ENCODE measurements around the gene SORBS1. TPM values are rescaled to one million over a fixed set of nuclear protein-coding genes. Genes with fewer than 3 reads are reported as not detected.

The SORBS1 gene
- total and polyA plus RNA-seq, 2 donors (not counting 1 experiment from before 2014, with no cell fraction given) = 0.21 to 1.5 TPM

- no peaks in the 10 kb centered on the region for H3K79me2 ChIP-seq (ENCODE audit: control insufficient read depth, insufficient read depth, low read length)
- ChIA-PET POLR2A (no interaction called here), CTCF (interaction anchor here (2.4 kb wide), 1 partner anchor 19 kb away, joined by 9 read pairs; no protein-coding TSS in a partner anchor)
- no peaks in the 10 kb centered on the region for H3K9me3 ChIP-seq (ENCODE audit: control extremely low read depth in 1 of 3, control insufficient read depth in 2 of 3, insufficient read depth in 1 of 3, low read length in 2 of 3)
- Mint-ChIP-seq H3K4me1 (no peaks in the 10 kb centered on the region), H3K9me3 (ENCODE audit: insufficient read depth) (no peaks in the 10 kb centered on the region), H3K27ac (no peak overlapping the region), H3K4me3 (no peak overlapping the region), H3K27me3 (peaks cover 14% of the 10 kb centered on the region)
- DNase-seq (no peak), ATAC-seq (ENCODE audit: low read depth) (no peak)
- no peak overlapping the region for H2AFZ ChIP-seq (ENCODE audit: insufficient read depth, low read depth, low read length, poor library complexity, severe bottlenecking)
- no peak overlapping the region for H3K4me2 ChIP-seq (replicated peaks; ENCODE audit: low read depth, low read length, poor library complexity, severe bottlenecking)
- WGBS (ENCODE audit: insufficient coverage) = no CpG with 5 or more reads among the region's 4 CpGs
- intact Hi-C loops (cut with micrococcal nuclease) = no loop called here
- no peak overlapping the region for H3K4me3 ChIP-seq (ENCODE audit: control extremely low read depth in 1 of 5, extremely low read depth in 1 of 5, insufficient read depth in 1 of 5, low read depth in 2 of 5, low read length in 4 of 5)
- no peaks in the 10 kb centered on the region for H3K36me3 ChIP-seq (replicated peaks in 1 of 2; ENCODE audit: control extremely low read depth in 1 of 2, control insufficient read depth in 1 of 2, extremely low read depth in 1 of 2, insufficient read depth in 2 of 2, low read length in 1 of 2)
- TF ChIP-seq EZH2 (IDR thresholded peaks at IDR 0.05; ENCODE audit: borderline replicate concordance, insufficient read depth, low read depth, low read length, poor library complexity, severe bottlenecking) (no peak), CTCF (IDR thresholded peaks at IDR 0.05) (no peak)
- H3K9ac ChIP-seq (ENCODE audit: low read length) = no peak overlapping the region
- H3K27ac ChIP-seq (ENCODE audit: low read length in 2 of 2) = no peak overlapping the region
- peaks cover 0 to 6% (median 2%) of the 10 kb centered on the region in 4 experiments for H3K27me3 ChIP-seq (replicated peaks in 1 of 4; ENCODE audit: control extremely low read depth in 1 of 4, control insufficient read depth in 3 of 4, insufficient read depth in 4 of 4, low read length in 3 of 4)
- H4K20me1 ChIP-seq (ENCODE audit: control insufficient read depth, insufficient read depth, low read length, poor library complexity, severe bottlenecking) = no peaks in the 10 kb centered on the region
- H3K4me1 ChIP-seq (ENCODE audit: control insufficient read depth in 2 of 2, insufficient read depth in 2 of 2, low read length in 2 of 2) = no peaks in the 10 kb centered on the region
These were observed 149.5 kb downstream of the SORBS1 start for GRCh38 chr10:95411635-95412034.

GRCh38 chr10:95408983-95409873 is 151.9 kb downstream of the SORBS1 start:
- Mint-ChIP-seq H3K27ac (no peak overlapping the region), H3K4me1 (no peaks in the 10 kb centered on the region), H3K4me3 (no peak overlapping the region), H3K27me3 (peaks cover 25% of the 10 kb centered on the region), H3K9me3 (ENCODE audit: insufficient read depth) (no peaks in the 10 kb centered on the region)
- DNase-seq (no peak), ATAC-seq (ENCODE audit: low read depth) (no peak)
- H3K36me3 ChIP-seq (replicated peaks in 1 of 2; ENCODE audit: control extremely low read depth in 1 of 2, control insufficient read depth in 1 of 2, extremely low read depth in 1 of 2, insufficient read depth in 2 of 2, low read length in 1 of 2) = no peaks in the 10 kb centered on the region
- no peak overlapping the region for H3K27ac ChIP-seq (ENCODE audit: low read length in 2 of 2)
- H4K20me1 ChIP-seq (ENCODE audit: control insufficient read depth, insufficient read depth, low read length, poor library complexity, severe bottlenecking) = no peaks in the 10 kb centered on the region
- TF ChIP-seq EZH2 (IDR thresholded peaks at IDR 0.05; ENCODE audit: borderline replicate concordance, insufficient read depth, low read depth, low read length, poor library complexity, severe bottlenecking) (no peak), CTCF (IDR thresholded peaks at IDR 0.05) (no peak)
- no CpG with 5 or more reads among the region's 3 CpGs for WGBS (ENCODE audit: insufficient coverage)
- H3K9me3 ChIP-seq (ENCODE audit: control extremely low read depth in 1 of 3, control insufficient read depth in 2 of 3, insufficient read depth in 1 of 3, low read length in 2 of 3) = no peaks in the 10 kb centered on the region
- H2AFZ ChIP-seq (ENCODE audit: insufficient read depth, low read depth, low read length, poor library complexity, severe bottlenecking) = no peak overlapping the region
- intact Hi-C loops (cut with micrococcal nuclease) = no loop called here
- no peak overlapping the region for H3K4me3 ChIP-seq (ENCODE audit: control extremely low read depth in 1 of 5, extremely low read depth in 1 of 5, insufficient read depth in 1 of 5, low read depth in 2 of 5, low read length in 4 of 5)
- peaks cover 0 to 14% (median 4%) of the 10 kb centered on the region in 4 experiments for H3K27me3 ChIP-seq (replicated peaks in 1 of 4; ENCODE audit: control extremely low read depth in 1 of 4, control insufficient read depth in 3 of 4, insufficient read depth in 4 of 4, low read length in 3 of 4)
- no peak overlapping the region for H3K4me2 ChIP-seq (replicated peaks; ENCODE audit: low read depth, low read length, poor library complexity, severe bottlenecking)
- ChIA-PET CTCF (no interaction called here), POLR2A (no interaction called here)
- no peaks in the 10 kb centered on the region for H3K79me2 ChIP-seq (ENCODE audit: control insufficient read depth, insufficient read depth, low read length)
- no peaks in the 10 kb centered on the region for H3K4me1 ChIP-seq (ENCODE audit: control insufficient read depth in 2 of 2, insufficient read depth in 2 of 2, low read length in 2 of 2)
- H3K9ac ChIP-seq (ENCODE audit: low read length) = no peak overlapping the region
